Measurements from ENCODE around the gene GYPE. TPM values are rescaled to one million over a fixed set of nuclear protein-coding genes. Genes with fewer than 3 reads are reported as not detected.

Gene GYPE
- total RNA-seq = not detected

DNA sequence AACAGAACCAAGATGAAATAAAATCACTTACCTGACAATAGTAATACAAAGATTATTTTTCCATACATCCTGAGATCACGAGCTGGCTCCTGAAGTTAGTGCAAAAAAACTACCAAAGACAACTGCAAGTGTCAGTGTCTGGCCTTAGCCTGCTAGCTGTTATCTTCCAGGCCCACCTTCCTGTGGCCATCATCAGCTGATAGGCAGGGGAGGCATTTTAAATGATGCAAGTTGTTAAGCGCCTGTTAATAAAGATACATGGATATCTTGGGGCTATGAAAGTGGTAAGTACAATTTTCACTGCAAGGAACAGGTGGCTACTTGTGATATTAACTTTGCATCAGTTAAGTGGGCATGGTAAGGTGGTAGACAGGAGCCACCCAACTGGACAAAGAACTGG, at the start of gene GYPE:
TSS of gene GYPE (minus strand) at position 120 of the 400 bp plus-strand sequence. CDS start at position 68, 52 bp downstream.

Other genes starting within 250 kb of the GYPE start
- gene FREM3, start 204.9 kb downstream of the GYPE start, total RNA-seq = not detected
- gene GYPB, start 113.8 kb upstream of the GYPE start, total RNA-seq = not detected
- gene GYPA, start 235.2 kb upstream of the GYPE start, total RNA-seq = not detected